B cell (primary cell): ENCODE data around the gene ZNF148. TPM values are rescaled to one million over a fixed set of nuclear protein-coding genes. Genes with fewer than 3 reads are reported as not detected.

Experiments used
- ATAC-seq: fragments of 200-7000 bp; cut with Tn5 transposase; one replicate; pipeline ENCODE4 v1.10.0; 2021; ENCODE audit warnings: low read depth, mild to moderate bottlenecking, moderate number of reproducible peaks, moderate library complexity
- CTCF ChIA-PET: fragments of 350-600 bp; sonication (Branson Sonifier 250); formaldehyde crosslinking; loops from one replicate; lab custom pipeline; 2021; ENCODE audit warnings: antibody characterized with exemption, inconsistent platforms; lab: Charles Lee
- POLR2A ChIA-PET: fragments of 350-600 bp; sonication (Branson Sonifier 250); formaldehyde crosslinking; loops from one replicate; lab custom pipeline; 2021; ENCODE audit warnings: antibody characterized with exemption; lab: Charles Lee
- DNase-seq: peaks from one replicate; pipeline ENCODE4 v3.0.0; 2013
- H2AFZ ChIP-seq: 2 replicates; pipeline ENCODE4 v1.6.1; 2012; ENCODE audit warnings: mild to moderate bottlenecking, low read depth, low read length; ENCODE audit not compliant: insufficient read depth, poor library complexity, severe bottlenecking
- H3K27ac ChIP-seq, 2 donors: 1 replicate in 1 of 2; 2 replicates in 1 of 2; pipeline ENCODE4 v1.5.1; 2012 to 2013; ENCODE audit warnings: low read length in 2 of 2, mild to moderate bottlenecking in 2 of 2, moderate library complexity in 1 of 2
- H3K27me3 ChIP-seq, 4 experiments: fragments of 200-600 bp in 1 of 4; sonication (generic) in 1 of 4; replicated peaks in 1 of 4; 1 replicate in 2 of 4; 2 replicates in 2 of 4; pipeline versions ENCODE4 v1.6.1 to v1.7.0; 2013 to 2016; ENCODE audit warnings: low read length in 3 of 4, mild to moderate bottlenecking in 2 of 4, mixed read lengths in 1 of 4, moderate library complexity in 1 of 4; ENCODE audit not compliant: insufficient read depth in 4 of 4, control insufficient read depth in 3 of 4; ENCODE audit errors: control extremely low read depth in 1 of 4
- H3K36me3 ChIP-seq, 2 experiments: replicated peaks in 1 of 2; 1 replicate in 1 of 2; 2 replicates in 1 of 2; pipeline versions ENCODE4 v1.6.1 to v1.7.1; 2013; ENCODE audit warnings: low read length in 1 of 2; ENCODE audit not compliant: insufficient read depth in 2 of 2, control insufficient read depth in 1 of 2; ENCODE audit errors: control extremely low read depth in 1 of 2, extremely low read depth in 1 of 2
- H3K4me1 ChIP-seq, 2 donors: fragments of 200-600 bp in 1 of 2; sonication (generic) in 1 of 2; 1 replicate in 1 of 2; 2 replicates in 1 of 2; pipeline versions ENCODE4 v1.5.1 to v1.6.1; 2013 to 2017; ENCODE audit warnings: low read length in 2 of 2; ENCODE audit not compliant: control insufficient read depth in 2 of 2, insufficient read depth in 2 of 2
- H3K4me2 ChIP-seq: replicated peaks from 2 replicates; pipeline ENCODE3; 2012; ENCODE audit warnings: mild to moderate bottlenecking, low read depth, low read length; ENCODE audit not compliant: poor library complexity, severe bottlenecking
- H3K4me3 ChIP-seq, 5 experiments: fragments of 200-600 bp in 1 of 5; sonication (generic) in 1 of 5; 1 replicate in 3 of 5; 2 replicates in 2 of 5; pipeline versions ENCODE4 v1.5.1 to v1.7.0; 2011 to 2016; ENCODE audit warnings: low read length in 4 of 5, mild to moderate bottlenecking in 4 of 5, low read depth in 2 of 5, control low read depth in 1 of 5, moderate library complexity in 1 of 5; ENCODE audit not compliant: insufficient read depth in 1 of 5; ENCODE audit errors: control extremely low read depth in 1 of 5, extremely low read depth in 1 of 5
- H3K79me2 ChIP-seq: fragments of 200-600 bp; sonication (generic); one replicate; pipeline ENCODE4 v1.6.0; 2016; ENCODE audit warnings: low read length; ENCODE audit not compliant: control insufficient read depth, insufficient read depth
- H3K9ac ChIP-seq: fragments of 200-600 bp; sonication (generic); 2 replicates; pipeline ENCODE4 v1.6.1; 2017; ENCODE audit warnings: mild to moderate bottlenecking, low read length, moderate library complexity
- H3K9me3 ChIP-seq, 3 donors: one replicate each; pipeline versions ENCODE4 v1.6.1 to v1.7.1; 2013; ENCODE audit warnings: low read length in 2 of 3; ENCODE audit not compliant: control insufficient read depth in 2 of 3, insufficient read depth in 1 of 3; ENCODE audit errors: control extremely low read depth in 1 of 3
- H4K20me1 ChIP-seq: 2 replicates; pipeline ENCODE4 v1.6.0; 2012; ENCODE audit warnings: mild to moderate bottlenecking, low read length; ENCODE audit not compliant: insufficient read depth, control insufficient read depth, poor library complexity, severe bottlenecking
- H3K27ac Mint-ChIP-seq: one replicate; pipeline ENCODE4 v1.8.0; 2021; ENCODE audit warnings: mixed read lengths
- H3K27me3 Mint-ChIP-seq: one replicate; pipeline ENCODE4 v1.8.0; 2021; ENCODE audit warnings: mixed read lengths
- H3K4me1 Mint-ChIP-seq: one replicate; pipeline ENCODE4 v1.8.0; 2021; ENCODE audit warnings: mixed read lengths
- H3K4me3 Mint-ChIP-seq: one replicate; pipeline ENCODE4 v1.8.0; 2021; ENCODE audit warnings: mixed read lengths
- H3K9me3 Mint-ChIP-seq: one replicate; pipeline ENCODE4 v1.8.0; 2022; ENCODE audit warnings: mixed read lengths; ENCODE audit not compliant: insufficient read depth
- EZH2 ChIP-seq: IDR thresholded peaks from 2 replicates; pipeline ENCODE4 v1.6.1; 2012; ENCODE audit warnings: borderline replicate concordance, low read depth, mild to moderate bottlenecking, moderate library complexity, low read length; ENCODE audit not compliant: insufficient read depth, poor library complexity, severe bottlenecking
- WGBS: methylation state at CpG from one replicate; pipeline ENCODE4 v1.1.5; 2013; ENCODE audit warnings: missing lambda C conversion rate; ENCODE audit not compliant: insufficient coverage; 5-methylcytosine and 5-hydroxymethylcytosine counted together
- intact Hi-C: fragments of 100-400 bp; cut with micrococcal nuclease; formaldehyde crosslinking; loops from one replicate; pipeline ENCODE4 v1.10.0; 2022
- polyA plus RNA-seq: library from polyadenylated mRNA; depleted of rRNA; stranded (reverse); fragments of >200 nt; gene quantifications from 2 replicates; pipeline ENCODE4 v1.2.3, GENCODE V29; 2012
- total RNA-seq, 2 donors: library from RNA; stranded (reverse); fragments of 120-200 nt in 1 of 2; gene quantifications; 1 replicate in 1 of 2; 2 replicates in 1 of 2; pipeline versions ENCODE4 v1.2.3 to v1.2.4, GENCODE V29; 2013 to 2022
- TF ChIP-seq, protein P1 (sequence below): fragments of 200-600 bp; IDR thresholded peaks from one replicate; pipeline ENCODE4 v1.8.0; 2022; ENCODE audit warnings: antibody characterized with exemption, mild to moderate bottlenecking

Gene ZNF148
- total and polyA plus RNA-seq, 2 donors (not counting 1 experiment from before 2014, with no cell fraction given): 8.1 to 71.5 TPM

DNA sequence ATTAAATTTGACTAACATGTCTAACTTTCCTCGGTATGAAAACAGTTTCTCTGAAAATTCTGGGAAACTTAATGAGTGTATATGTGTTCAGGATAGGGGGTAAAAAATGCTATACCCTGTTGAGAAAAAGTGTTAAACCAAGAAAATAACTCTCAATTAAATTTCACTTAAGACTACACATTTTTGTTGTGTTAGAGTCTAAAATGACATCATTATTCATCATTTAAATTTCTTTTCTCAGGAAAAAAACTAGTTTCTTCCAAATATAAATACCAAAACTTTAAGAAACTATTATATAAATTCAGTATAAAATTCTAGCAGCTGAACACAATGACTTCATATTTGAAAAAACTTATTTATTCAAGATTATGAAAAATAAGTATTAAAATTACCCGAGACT, 52.2 kb downstream of the ZNF148 start:
- Histone ChIP-seq H4K20me1 (no peaks in the 10 kb centered on the region), H3K4me3 (no peak overlapping the region), H3K9me3 (peaks cover 3 to 10% (median 5%) of the 10 kb centered on the region in 3 donors), H3K36me3 (peaks cover 4 to 33% of the 10 kb centered on the region in 2 experiments), H2AFZ (no peak overlapping the region), H3K9ac (no peak overlapping the region), H3K4me1 (no peaks in the 10 kb centered on the region), H3K27me3 (no peaks in the 10 kb centered on the region), H3K4me2 (no peak overlapping the region), H3K79me2 (peaks cover 4% of the 10 kb centered on the region), H3K27ac (no peak overlapping the region)
- DNase-seq: no peak
- no CpG with 5 or more reads among the region's 2 CpGs for WGBS
- no peak overlapping the region for H3K4me3 Mint-ChIP-seq
- no peak overlapping the region for H3K27ac Mint-ChIP-seq
- ChIA-PET POLR2A (no interaction called here), CTCF (no interaction called here)
- peaks cover 2% of the 10 kb centered on the region for H3K9me3 Mint-ChIP-seq
- no peak for ATAC-seq
- H3K27me3 Mint-ChIP-seq: no peaks in the 10 kb centered on the region
- intact Hi-C loops: loop anchor here (5.0 kb wide), 1 partner anchor 36 kb away; no protein-coding TSS in a partner anchor
- no peak for TF ChIP-seq EZH2
- TF ChIP-seq, protein P1, sequence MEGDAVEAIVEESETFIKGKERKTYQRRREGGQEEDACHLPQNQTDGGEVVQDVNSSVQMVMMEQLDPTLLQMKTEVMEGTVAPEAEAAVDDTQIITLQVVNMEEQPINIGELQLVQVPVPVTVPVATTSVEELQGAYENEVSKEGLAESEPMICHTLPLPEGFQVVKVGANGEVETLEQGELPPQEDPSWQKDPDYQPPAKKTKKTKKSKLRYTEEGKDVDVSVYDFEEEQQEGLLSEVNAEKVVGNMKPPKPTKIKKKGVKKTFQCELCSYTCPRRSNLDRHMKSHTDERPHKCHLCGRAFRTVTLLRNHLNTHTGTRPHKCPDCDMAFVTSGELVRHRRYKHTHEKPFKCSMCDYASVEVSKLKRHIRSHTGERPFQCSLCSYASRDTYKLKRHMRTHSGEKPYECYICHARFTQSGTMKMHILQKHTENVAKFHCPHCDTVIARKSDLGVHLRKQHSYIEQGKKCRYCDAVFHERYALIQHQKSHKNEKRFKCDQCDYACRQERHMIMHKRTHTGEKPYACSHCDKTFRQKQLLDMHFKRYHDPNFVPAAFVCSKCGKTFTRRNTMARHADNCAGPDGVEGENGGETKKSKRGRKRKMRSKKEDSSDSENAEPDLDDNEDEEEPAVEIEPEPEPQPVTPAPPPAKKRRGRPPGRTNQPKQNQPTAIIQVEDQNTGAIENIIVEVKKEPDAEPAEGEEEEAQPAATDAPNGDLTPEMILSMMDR: no peak
- peaks cover 8% of the 10 kb centered on the region for H3K4me1 Mint-ChIP-seq

DNA sequence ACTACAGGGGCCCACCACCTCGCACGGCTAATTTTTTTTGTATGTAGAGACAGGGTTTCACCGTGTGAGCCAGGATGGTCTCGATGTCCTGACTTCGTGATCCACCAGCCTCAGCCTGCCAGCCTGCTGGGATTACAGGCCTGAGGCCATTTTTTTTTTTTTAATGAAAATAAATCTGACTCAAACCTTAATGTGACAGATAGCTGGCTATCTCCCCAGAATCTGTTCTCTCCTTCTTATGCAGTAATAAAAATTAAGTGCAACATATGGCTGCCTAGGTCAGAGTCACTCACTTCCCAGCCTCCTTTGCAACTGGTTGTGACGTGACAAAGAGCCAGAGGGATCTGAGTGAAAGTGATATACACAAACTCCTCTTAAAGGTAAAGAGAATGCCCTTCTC, 53.0 kb downstream of the ZNF148 start:
- intact Hi-C loops: loop anchor here (5.0 kb wide), 1 partner anchor 35 kb away; no protein-coding TSS in a partner anchor

More for the DNA sequence above, 53.0 kb downstream of the ZNF148 start:
- Mint-ChIP-seq H3K9me3 (peaks cover 2% of the 10 kb centered on the region), H3K4me1 (peaks cover 11% of the 10 kb centered on the region), H3K27ac (no peak overlapping the region), H3K27me3 (no peaks in the 10 kb centered on the region), H3K4me3 (no peak overlapping the region)
- peaks cover 2% of the 10 kb centered on the region for H4K20me1 ChIP-seq
- H3K4me3 ChIP-seq: no peak overlapping the region
- no peak for ATAC-seq
- no peak overlapping the region for H3K9ac ChIP-seq
- no peak overlapping the region for H3K27ac ChIP-seq
- H3K36me3 ChIP-seq: peaks cover 4 to 33% of the 10 kb centered on the region in 2 experiments
- H3K27me3 ChIP-seq: no peaks in the 10 kb centered on the region
- no peak for TF ChIP-seq EZH2
- TF ChIP-seq, protein P1: no peak
- WGBS: 100% methylated on average over 3 of the region's 6 CpGs
- H3K9me3 ChIP-seq: peaks cover 2 to 10% (median 5%) of the 10 kb centered on the region in 3 donors
- peaks cover under 1% of the 10 kb centered on the region for H3K79me2 ChIP-seq
- ChIA-PET CTCF (no interaction called here), POLR2A (no interaction called here)
- H3K4me2 ChIP-seq: no peak overlapping the region
- H2AFZ ChIP-seq: no peak overlapping the region
- DNase-seq: no peak
- H3K4me1 ChIP-seq: peaks cover 0 to 2% of the 10 kb centered on the region in 2 donors
